Fibroblast of skin of left quadriceps (primary cell): Measurements from ENCODE around the gene KCTD16.

ENCODE experiments used
- DNase-seq, 2 experiments: peaks; one replicate each; pipeline ENCODE4 v3.0.0-alpha.2; 2013; ENCODE audit warnings: low read depth in 2 of 2

KCTD16 gene

GRCh38 chr5:144170276-144171024 is at the start of gene KCTD16, which contains the start of gene YIPF5:
KCTD16 (plus strand) TSS chr5:144170873.
YIPF5 (minus strand) TSS chr5:144170659; CDS start chr5:144169955, 704 bp downstream.
- peak; percentile 91 to 92 for DNase-seq

- no peak for DNase-seq
Observed at GRCh38 chr5:144121577-144121976, 49.1 kb upstream of the KCTD16 start.

GRCh38 chr5:144122081-144122480 is 48.6 kb upstream of the KCTD16 start:
- DNase-seq = no peak

- no peak for DNase-seq
Observed at GRCh38 chr5:144122641-144123040, 48.0 kb upstream of the KCTD16 start.

- peak; percentile 61 to 63 for DNase-seq
Observed at GRCh38 chr5:144125163-144125726, 45.4 kb upstream of the KCTD16 start.

- DNase-seq = no peak
Observed at GRCh38 chr5:144126707-144127106, 44.0 kb upstream of the KCTD16 start.

GRCh38 chr5:144128844-144129243 is 41.8 kb upstream of the KCTD16 start:
- DNase-seq = no peak

GRCh38 chr5:144130306-144130705 is 40.4 kb upstream of the KCTD16 start:
- DNase-seq = no peak

- no peak for DNase-seq
Observed at GRCh38 chr5:144131261-144131660, 39.4 kb upstream of the KCTD16 start.

- no peak for DNase-seq
Observed at GRCh38 chr5:144133050-144133633, 37.5 kb upstream of the KCTD16 start.

- DNase-seq = no peak
Observed at GRCh38 chr5:144134194-144134826, 36.4 kb upstream of the KCTD16 start.

GRCh38 chr5:144135113-144135762 is 35.4 kb upstream of the KCTD16 start:
- DNase-seq = no peak

GRCh38 chr5:144139586-144139985 is 31.1 kb upstream of the KCTD16 start:
- DNase-seq = peak; percentile 84 to 86

GRCh38 chr5:144141585-144141984 is 29.1 kb upstream of the KCTD16 start:
- no peak for DNase-seq

GRCh38 chr5:144142139-144142823 is 28.4 kb upstream of the KCTD16 start:
- peak; percentile 44 to 47 for DNase-seq

- no peak for DNase-seq
Observed at GRCh38 chr5:144142824-144143162, 27.9 kb upstream of the KCTD16 start.

GRCh38 chr5:144143625-144144024 is 27.0 kb upstream of the KCTD16 start:
- no peak for DNase-seq

- no peak for DNase-seq
Observed at GRCh38 chr5:144144956-144145751, 25.5 kb upstream of the KCTD16 start.

- peak in 1 of 2 experiments; percentile 11 for DNase-seq
Observed at GRCh38 chr5:144151026-144151425, 19.6 kb upstream of the KCTD16 start.

- DNase-seq = no peak
Observed at GRCh38 chr5:144156767-144157171, 13.9 kb upstream of the KCTD16 start.

- DNase-seq = no peak
Observed at GRCh38 chr5:144162686-144163085, 8.0 kb upstream of the KCTD16 start.
